GM19468 (cell line): Measurements from ENCODE around the gene CYB5R3.
A peak's percentile ranks its signal among the peaks of the same experiment; 100 is the strongest.
"Not testable (repeated sequence)": the region's sequence is repeated elsewhere in the genome, so short reads cannot be mapped to it uniquely, and the experiment has no call there.

Experiments used
- ATAC-seq: cut with Tn5 transposase; IDR thresholded peaks from one replicate; pipeline ENCODE4 v1.9.1; 2021; ENCODE audit warnings: mild to moderate bottlenecking, moderate library complexity, moderate number of reproducible peaks; ENCODE audit not compliant: unreplicated experiment; ENCODE audit errors: extremely low read depth

CYB5R3 gene

DNA sequence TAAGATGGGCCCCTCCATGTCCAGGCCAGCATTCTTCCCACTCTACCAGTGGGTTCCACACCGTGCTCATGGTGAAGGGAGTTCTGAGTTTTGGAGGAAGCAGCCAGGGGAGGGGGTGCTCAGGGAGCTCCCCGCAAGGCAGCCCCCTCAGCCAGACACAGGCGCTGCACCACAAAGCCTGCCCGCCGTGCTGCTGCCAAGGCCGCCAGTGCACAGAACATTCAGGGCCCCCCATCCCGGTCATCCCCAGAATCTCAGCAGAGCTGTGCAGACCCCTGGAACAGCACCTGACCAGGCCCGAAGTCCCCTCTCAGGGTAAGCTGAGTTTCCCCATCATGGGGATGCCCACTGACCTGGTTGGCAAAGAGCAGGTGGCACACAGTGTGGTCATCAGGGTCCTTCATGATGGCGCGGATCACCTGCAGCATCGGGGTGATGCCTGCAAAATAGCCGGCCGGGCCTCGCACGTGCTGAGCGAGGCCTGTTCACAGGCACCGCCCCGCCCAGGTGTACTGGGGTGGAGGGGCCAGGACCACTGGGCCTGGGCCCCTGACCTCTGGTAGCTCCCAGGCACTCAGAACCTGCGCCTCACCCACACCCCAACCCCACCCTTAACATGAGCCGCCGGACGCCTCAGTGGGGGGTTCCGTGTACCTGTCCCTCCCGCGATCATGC is 22.1 kb downstream of the CYB5R3 start:
- no peak for ATAC-seq

GRCh38 chr22:42626431-42626830 is 22.8 kb downstream of the CYB5R3 start:
- no peak for ATAC-seq

GRCh38 chr22:42625416-42625815 is 23.8 kb downstream of the CYB5R3 start:
- ATAC-seq, result no peak

DNA sequence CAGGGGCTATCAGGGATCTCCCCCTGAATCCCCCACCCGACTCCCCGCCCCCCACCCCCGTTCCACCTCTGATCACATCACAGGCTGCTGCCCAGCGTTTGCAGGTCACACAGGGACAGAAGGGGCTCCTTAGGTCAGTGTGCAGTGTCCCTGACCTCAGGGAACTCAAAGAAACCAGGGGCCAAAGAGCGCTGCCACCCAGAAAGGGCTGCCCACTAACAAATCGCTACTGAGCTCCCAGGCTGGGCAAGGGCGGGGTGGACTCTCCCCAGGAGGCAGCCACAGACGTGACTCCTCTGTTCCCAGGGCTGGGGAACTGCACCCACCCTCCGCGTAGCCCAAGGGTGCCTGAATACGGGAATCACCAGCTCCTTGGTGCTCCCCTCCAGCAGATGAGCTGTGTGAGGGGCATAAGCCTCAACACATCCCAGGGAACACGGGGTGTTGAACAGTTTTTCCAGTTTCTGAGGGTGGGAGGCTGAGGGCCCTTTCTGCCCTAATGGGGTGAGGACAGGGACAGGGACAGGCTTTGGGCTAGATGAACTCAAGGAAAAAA is 24.6 kb downstream of the CYB5R3 start:
- ATAC-seq, result no peak

DNA sequence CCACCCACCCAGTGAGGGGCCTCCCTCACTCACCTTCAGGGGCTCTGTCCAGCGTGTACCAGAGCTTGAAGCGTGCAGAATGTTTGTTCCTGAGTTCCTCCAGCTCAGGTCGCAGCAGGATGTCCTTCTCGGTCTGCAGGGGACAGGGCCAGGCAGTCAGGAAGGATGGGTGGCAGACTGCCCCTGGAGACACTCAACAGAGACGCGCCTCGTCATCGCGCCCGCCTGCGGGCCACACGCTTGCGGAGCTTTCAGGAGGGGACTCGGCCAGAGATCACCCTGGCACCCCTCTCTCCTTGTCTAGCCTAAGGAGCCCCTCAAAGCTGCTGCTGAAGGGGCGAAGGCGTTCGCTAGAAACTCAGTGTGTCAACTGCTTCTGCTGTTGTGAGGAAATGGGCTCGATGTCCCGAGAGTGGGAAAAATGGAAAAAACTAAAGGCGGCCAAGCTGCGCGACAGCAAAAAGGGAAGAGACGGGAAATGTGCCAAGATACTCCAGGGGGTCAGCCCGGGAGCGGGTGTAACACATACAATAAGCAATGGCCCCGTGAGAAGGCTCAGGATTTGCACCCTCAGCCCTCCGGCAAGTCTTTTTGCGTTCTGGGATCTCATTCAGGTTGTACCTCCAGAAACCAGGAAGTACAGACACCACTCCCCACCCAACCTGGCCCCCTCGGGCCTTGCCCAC is 25.3 kb downstream of the CYB5R3 start:
- ATAC-seq, result no peak

GRCh38 chr22:42623301-42623751 is 25.9 kb downstream of the CYB5R3 start:
- no peak for ATAC-seq

- ATAC-seq, result no peak
Measured at GRCh38 chr22:42622061-42622710, 27.0 kb downstream of the CYB5R3 start.

GRCh38 chr22:42621505-42622002 is 27.6 kb downstream of the CYB5R3 start:
- no peak for ATAC-seq

DNA sequence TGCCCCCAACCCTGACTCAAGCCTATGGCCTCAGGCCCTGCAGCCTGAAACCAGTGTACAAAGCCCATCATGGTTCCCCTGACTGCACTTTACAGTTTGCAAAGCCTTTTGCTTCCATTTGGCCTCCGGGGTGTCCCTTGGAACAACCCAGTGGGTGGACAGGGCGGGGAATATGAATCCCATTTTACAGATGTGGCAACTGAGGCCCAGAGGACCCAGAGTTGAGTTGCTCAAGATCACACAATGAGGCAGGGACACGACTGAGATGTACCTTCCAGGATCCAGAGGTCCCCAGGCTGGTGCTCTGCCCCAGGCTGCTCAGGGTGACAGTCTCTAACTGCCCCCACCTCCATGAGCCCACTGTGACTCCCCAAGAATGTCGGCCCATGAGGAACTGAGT is 29.1 kb downstream of the CYB5R3 start:
- ATAC-seq, result no peak

DNA sequence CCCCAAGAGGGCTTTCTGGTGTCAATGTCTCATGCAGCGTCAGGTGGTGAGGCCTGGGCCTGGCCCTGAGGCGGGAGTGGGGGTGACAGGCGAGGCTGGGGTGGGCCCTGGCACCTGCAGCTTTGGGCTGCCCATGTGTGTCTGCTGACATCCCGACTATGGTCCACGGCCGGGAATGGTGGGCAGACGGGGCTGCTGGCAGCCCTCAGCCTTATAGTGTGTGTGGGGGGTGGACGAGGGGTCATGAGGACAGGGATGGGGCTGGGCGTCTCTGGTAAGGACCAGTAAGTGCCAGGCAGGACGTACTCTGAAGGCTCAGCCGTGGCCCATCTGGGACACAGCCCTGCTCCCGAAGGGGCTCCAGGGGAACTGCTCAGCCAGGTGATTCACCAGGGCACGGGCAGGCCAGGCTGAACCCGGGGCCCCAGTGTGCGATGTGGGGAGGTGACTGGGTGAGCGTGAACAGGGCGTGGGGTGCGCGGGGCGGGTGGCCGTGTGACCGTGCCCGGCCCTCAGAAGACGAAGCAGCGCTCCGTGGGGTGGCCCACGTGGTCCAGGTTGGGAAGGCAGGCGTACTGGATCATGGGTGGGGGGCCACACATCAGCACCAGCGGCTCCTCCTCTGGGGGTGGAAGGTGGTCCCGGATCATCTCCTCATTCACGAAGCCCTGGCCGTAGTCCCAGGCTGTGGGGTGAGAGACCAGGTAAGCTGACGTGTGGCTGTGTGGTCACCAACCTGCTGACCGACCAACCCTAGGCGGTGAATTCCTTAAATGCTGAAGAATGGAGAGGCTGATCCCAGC is 29.7 kb downstream of the CYB5R3 start:
- no peak for ATAC-seq

GRCh38 chr22:42617155-42617983 is 31.8 kb downstream of the CYB5R3 start:
- ATAC-seq, result no peak

DNA sequence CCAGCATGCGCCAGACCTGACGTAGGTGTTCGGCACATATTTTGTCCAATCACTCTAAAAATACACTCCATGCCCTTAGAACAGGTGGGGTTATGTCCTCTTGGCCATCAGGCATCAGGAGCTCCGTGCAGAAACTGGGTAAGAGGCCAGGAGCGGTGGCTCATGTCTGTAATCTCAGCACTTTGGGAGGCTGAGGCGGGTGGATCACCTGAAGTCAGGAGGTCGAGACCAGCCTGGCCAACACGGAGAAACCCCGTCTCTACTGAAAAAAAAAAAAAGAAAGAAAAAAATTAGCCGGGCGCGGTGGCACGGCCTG is 33.4 kb downstream of the CYB5R3 start:
- ATAC-seq, result not testable (repeated sequence)

GRCh38 chr22:42615092-42615859 is 33.9 kb downstream of the CYB5R3 start:
- peak; percentile 29 for ATAC-seq

- peak; percentile 51 for ATAC-seq
Measured at GRCh38 chr22:42614312-42615091, 34.7 kb downstream of the CYB5R3 start, which contains the start of gene POLDIP3. Gene POLDIP3 (minus strand): TSS chr22:42614883. CDS start chr22:42614857, 26 bp downstream.

DNA sequence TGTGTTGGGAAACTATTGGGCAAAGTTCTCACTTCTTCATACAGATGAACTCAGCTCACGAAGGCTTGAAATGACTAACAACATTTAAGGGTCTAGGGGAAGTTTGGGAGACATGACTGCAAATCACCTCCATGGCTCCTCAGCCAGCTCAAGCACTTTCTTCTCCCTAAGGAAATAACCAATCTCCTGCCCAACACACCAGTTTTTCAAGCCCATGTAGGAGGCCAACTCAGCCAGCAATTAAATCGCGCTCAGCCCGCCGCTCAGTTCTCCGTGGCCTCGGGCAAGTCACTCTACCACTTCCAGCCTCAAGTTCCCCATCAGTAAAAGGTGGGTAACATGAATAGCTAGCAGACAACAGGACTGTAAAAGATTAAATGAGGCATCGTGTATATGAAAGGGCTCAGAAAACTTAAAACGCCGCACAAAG is 35.3 kb downstream of the CYB5R3 start:
- no peak for ATAC-seq

GRCh38 chr22:42612336-42612735 is 36.9 kb downstream of the CYB5R3 start:
- ATAC-seq, result no peak

- no peak for ATAC-seq
Measured at GRCh38 chr22:42611051-42611450, 38.1 kb downstream of the CYB5R3 start.

- no peak for ATAC-seq
Measured at GRCh38 chr22:42610186-42610585, 39.0 kb downstream of the CYB5R3 start.
